SK-N-SH (cell line): ENCODE data around the gene PAXIP1.

Experiments used
- EP300 ChIP-seq, 2 experiments: IDR thresholded peaks; 2 replicates each; pipeline versions ENCODE4 v1.4.0 to v1.6.1; 2012; ENCODE audit warnings: borderline replicate concordance in 1 of 2, low read depth in 1 of 2, low read length in 1 of 2
- EZH2phosphoT487 ChIP-seq: fragments of 200-600 bp; sonication (generic); IDR thresholded peaks from 2 replicates; pipeline ENCODE4 v1.6.1; 2017; ENCODE audit warnings: low read depth, mixed run types, mild to moderate bottlenecking, antibody characterized with exemption, moderate library complexity, borderline replicate concordance
- MEF2A ChIP-seq: IDR thresholded peaks from 2 replicates; pipeline ENCODE4 v1.4.0; 2012; ENCODE audit warnings: low read depth, borderline replicate concordance
- POLR2AphosphoS5 ChIP-seq: IDR thresholded peaks from 2 replicates; pipeline ENCODE4 v1.6.1; 2012; ENCODE audit warnings: low read depth, low read length
- TF ChIP-seq, protein P1 (sequence below): fragments of 200-600 bp; sonication (generic); IDR thresholded peaks from 2 replicates; pipeline ENCODE4 v1.6.1; 2017; ENCODE audit warnings: antibody characterized with exemption, mild to moderate bottlenecking, moderate library complexity
- TF ChIP-seq, protein P2 (sequence below): fragments of 150-350 bp; IDR thresholded peaks from 2 replicates; pipeline ENCODE4 v1.6.1; 2016; ENCODE audit warnings: mild to moderate bottlenecking, low read depth, low read length
- TF ChIP-seq, protein P3 (sequence below): IDR thresholded peaks from 2 replicates; pipeline ENCODE4 v1.4.0; 2012; ENCODE audit warnings: low read depth
- TF ChIP-seq, protein P4 (sequence below): IDR thresholded peaks from 2 replicates; pipeline ENCODE4 v1.6.1; 2012; ENCODE audit warnings: mild to moderate bottlenecking, low read depth, low read length, moderate library complexity

DNA sequence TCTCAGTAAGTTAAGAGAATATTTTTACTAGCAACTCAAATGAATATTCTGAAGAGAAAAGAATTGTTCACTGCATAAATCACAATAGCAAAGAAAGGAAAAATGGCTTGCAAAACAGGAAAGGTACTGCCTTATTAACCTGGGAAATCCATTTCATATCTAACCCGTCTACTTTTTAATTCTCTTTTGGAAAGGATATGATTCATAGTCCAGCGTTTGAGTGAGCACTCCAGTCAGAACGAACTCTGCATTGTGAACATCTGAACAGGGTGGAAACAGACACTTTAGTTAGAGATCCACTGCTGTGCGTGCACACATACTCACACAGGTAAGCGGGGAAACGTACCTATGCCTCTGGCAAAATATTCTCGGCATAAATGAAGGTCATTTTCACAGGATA lies 56.8 kb downstream of the PAXIP1 start:
- TF ChIP-seq, protein P1, sequence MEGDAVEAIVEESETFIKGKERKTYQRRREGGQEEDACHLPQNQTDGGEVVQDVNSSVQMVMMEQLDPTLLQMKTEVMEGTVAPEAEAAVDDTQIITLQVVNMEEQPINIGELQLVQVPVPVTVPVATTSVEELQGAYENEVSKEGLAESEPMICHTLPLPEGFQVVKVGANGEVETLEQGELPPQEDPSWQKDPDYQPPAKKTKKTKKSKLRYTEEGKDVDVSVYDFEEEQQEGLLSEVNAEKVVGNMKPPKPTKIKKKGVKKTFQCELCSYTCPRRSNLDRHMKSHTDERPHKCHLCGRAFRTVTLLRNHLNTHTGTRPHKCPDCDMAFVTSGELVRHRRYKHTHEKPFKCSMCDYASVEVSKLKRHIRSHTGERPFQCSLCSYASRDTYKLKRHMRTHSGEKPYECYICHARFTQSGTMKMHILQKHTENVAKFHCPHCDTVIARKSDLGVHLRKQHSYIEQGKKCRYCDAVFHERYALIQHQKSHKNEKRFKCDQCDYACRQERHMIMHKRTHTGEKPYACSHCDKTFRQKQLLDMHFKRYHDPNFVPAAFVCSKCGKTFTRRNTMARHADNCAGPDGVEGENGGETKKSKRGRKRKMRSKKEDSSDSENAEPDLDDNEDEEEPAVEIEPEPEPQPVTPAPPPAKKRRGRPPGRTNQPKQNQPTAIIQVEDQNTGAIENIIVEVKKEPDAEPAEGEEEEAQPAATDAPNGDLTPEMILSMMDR: no peak
- TF ChIP-seq, protein P2, sequence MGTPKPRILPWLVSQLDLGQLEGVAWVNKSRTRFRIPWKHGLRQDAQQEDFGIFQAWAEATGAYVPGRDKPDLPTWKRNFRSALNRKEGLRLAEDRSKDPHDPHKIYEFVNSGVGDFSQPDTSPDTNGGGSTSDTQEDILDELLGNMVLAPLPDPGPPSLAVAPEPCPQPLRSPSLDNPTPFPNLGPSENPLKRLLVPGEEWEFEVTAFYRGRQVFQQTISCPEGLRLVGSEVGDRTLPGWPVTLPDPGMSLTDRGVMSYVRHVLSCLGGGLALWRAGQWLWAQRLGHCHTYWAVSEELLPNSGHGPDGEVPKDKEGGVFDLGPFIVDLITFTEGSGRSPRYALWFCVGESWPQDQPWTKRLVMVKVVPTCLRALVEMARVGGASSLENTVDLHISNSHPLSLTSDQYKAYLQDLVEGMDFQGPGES: no peak
- TF ChIP-seq, protein P3, sequence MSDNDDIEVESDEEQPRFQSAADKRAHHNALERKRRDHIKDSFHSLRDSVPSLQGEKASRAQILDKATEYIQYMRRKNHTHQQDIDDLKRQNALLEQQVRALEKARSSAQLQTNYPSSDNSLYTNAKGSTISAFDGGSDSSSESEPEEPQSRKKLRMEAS: no peak
- no peak for TF ChIP-seq EP300 (IDR thresholded peaks at IDR 0.05; ENCODE audit: borderline replicate concordance in 1 of 2, low read depth in 1 of 2, low read length in 1 of 2)
- TF ChIP-seq POLR2AphosphoS5: no peak
- no peak for TF ChIP-seq EZH2phosphoT487
- TF ChIP-seq, protein P4, sequence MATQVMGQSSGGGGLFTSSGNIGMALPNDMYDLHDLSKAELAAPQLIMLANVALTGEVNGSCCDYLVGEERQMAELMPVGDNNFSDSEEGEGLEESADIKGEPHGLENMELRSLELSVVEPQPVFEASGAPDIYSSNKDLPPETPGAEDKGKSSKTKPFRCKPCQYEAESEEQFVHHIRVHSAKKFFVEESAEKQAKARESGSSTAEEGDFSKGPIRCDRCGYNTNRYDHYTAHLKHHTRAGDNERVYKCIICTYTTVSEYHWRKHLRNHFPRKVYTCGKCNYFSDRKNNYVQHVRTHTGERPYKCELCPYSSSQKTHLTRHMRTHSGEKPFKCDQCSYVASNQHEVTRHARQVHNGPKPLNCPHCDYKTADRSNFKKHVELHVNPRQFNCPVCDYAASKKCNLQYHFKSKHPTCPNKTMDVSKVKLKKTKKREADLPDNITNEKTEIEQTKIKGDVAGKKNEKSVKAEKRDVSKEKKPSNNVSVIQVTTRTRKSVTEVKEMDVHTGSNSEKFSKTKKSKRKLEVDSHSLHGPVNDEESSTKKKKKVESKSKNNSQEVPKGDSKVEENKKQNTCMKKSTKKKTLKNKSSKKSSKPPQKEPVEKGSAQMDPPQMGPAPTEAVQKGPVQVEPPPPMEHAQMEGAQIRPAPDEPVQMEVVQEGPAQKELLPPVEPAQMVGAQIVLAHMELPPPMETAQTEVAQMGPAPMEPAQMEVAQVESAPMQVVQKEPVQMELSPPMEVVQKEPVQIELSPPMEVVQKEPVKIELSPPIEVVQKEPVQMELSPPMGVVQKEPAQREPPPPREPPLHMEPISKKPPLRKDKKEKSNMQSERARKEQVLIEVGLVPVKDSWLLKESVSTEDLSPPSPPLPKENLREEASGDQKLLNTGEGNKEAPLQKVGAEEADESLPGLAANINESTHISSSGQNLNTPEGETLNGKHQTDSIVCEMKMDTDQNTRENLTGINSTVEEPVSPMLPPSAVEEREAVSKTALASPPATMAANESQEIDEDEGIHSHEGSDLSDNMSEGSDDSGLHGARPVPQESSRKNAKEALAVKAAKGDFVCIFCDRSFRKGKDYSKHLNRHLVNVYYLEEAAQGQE: no peak
- TF ChIP-seq MEF2A: no peak
